Activated naive CD8-positive, alpha-beta T cell treated with anti-CD3 and anti-CD28 coated beads, Interleukin-2, amount 50 U/mL, for 24 hours (primary cell): ENCODE data around the gene LTB4R2.

Experiments used
- ATAC-seq: fragments of 150-1000 bp; cut with Tn5 transposase; one replicate; pipeline ENCODE4 v1.10.0; 2021
- DNase-seq: peaks from one replicate; pipeline ENCODE4 v3.0.0; 2021
- H3K27ac Mint-ChIP-seq: one replicate; pipeline ENCODE4 v1.8.0; 2021; ENCODE audit warnings: mild to moderate bottlenecking, mixed read lengths
- H3K27me3 Mint-ChIP-seq: one replicate; pipeline ENCODE4 v1.8.0; 2021; ENCODE audit warnings: mixed read lengths
- H3K36me3 Mint-ChIP-seq: one replicate; pipeline ENCODE4 v1.8.0; 2021; ENCODE audit warnings: low read depth, mixed read lengths
- H3K4me1 Mint-ChIP-seq: one replicate; pipeline ENCODE4 v1.8.0; 2021; ENCODE audit warnings: mixed read lengths
- H3K4me3 Mint-ChIP-seq: one replicate; pipeline ENCODE4 v1.8.0; 2021; ENCODE audit warnings: mild to moderate bottlenecking, moderate library complexity, mixed read lengths
- H3K9me3 Mint-ChIP-seq: one replicate; pipeline ENCODE4 v1.8.0; 2021; ENCODE audit warnings: mixed read lengths

Gene LTB4R2, protein sequence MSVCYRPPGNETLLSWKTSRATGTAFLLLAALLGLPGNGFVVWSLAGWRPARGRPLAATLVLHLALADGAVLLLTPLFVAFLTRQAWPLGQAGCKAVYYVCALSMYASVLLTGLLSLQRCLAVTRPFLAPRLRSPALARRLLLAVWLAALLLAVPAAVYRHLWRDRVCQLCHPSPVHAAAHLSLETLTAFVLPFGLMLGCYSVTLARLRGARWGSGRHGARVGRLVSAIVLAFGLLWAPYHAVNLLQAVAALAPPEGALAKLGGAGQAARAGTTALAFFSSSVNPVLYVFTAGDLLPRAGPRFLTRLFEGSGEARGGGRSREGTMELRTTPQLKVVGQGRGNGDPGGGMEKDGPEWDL

DNA sequence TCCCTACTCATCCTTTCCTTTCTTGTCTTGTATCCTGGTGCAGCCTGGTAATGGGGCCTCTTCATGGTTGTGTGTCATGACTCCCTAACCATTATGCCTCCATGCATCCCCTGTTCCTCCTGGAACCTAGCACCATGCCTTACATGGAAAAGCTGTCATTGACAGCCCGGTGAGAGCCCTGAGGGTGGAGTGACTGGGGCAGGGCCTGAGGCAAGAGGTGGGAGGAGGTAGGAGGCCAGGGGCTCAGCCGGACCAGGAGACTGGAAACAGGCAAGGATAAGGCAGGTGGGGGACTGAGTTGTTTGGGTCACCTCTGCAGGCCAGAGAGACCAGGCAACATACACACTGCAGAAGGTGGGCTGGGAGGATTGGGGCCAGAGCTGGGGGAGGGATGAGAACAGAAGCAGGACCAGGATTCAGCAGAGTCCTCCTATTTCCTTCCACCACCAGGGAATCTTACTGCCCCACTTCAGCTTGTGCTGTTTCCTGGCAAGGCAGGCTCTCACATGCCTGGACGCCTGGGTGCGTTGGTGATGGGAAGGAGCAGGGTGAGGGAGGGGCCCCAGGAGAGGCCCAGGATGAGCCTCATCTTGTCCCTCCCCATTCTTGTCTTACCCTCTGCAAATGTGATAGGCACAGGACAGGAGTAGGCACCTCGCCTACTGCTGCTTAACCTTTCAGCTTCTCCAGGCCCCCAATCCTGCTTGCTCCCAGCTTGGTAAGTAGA is at the start of gene LTB4R2:
Gene LTB4R2 (plus strand): TSS at position 603 of the 727 bp plus-strand sequence. CDS start 525 bp downstream, outside the sequence.
- peak within 1 kb of the TSS; percentile 74 for H3K4me3 Mint-ChIP-seq
- ATAC-seq, result no peak
- peaks cover 49% of the 10 kb centered on the region for H3K36me3 Mint-ChIP-seq
- H3K27me3 Mint-ChIP-seq, result no peaks in the 10 kb centered on the region
- no peak for DNase-seq
- H3K9me3 Mint-ChIP-seq, result no peaks in the 10 kb centered on the region
- H3K27ac Mint-ChIP-seq, result peak within 1 kb of the TSS; percentile 83
- H3K4me1 Mint-ChIP-seq, result peaks cover 61% of the 10 kb centered on the region

DNA sequence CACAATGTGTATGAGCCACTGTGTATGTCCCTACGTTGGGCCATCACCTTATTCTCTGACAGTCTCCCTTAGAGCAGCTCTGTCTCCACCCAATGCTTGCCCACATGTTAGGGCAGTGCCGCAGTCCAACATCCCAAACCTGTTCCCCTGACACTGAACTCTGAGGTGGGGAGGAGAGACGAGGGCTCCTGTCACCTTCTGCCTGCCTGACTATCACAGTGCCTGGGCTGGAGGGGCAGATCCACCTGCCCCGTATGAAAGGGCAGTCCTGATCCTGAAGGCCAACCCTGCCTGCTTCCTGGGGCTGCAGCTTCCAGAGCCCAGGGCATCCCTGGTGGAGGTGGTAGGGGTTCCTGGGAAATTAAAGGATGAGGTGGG is 49.2 kb upstream of the LTB4R2 start:
- H3K27ac Mint-ChIP-seq, result no peak overlapping the region
- no peak for ATAC-seq
- H3K27me3 Mint-ChIP-seq, result no peaks in the 10 kb centered on the region
- no peaks in the 10 kb centered on the region for H3K9me3 Mint-ChIP-seq
- no peak overlapping the region for H3K4me3 Mint-ChIP-seq
- no peaks in the 10 kb centered on the region for H3K4me1 Mint-ChIP-seq
- peaks cover 6% of the 10 kb centered on the region for H3K36me3 Mint-ChIP-seq
- no peak for DNase-seq

DNA sequence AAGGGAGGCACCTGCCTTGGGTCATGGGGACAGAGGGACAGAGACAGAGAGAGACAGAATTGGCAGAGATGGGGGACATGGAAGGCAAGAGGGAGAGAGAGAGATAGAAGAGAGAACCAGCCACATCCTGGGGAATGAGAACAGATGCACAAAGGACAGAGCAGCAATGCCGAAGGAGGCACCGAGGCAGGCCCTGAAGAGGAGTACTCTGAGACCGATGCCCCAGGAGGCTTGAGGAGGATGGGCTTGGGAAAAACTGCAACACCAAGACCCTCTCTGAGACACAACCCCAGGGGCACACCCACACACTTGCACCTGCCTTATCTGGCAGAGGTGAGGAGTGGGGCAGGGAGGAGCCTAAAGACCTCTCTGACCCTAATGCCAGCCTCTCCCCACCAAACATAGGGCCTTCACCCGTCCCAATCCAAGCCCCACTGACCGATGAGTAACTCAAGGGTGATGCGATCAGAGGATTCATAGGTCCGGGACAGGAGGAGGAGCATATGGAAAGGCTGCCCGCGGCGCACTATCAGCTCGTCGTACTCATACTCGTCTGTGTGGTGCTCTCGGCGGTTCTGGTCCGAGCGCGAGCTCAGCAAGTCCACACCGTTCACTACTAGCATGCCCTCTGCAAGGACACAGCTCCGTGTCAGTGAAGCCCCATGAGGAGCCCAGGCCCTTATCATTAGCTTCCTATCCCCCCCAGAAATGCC is 48.5 kb upstream of the LTB4R2 start:
- H3K9me3 Mint-ChIP-seq, result no peaks in the 10 kb centered on the region
- no peak for DNase-seq
- no peak overlapping the region for H3K27ac Mint-ChIP-seq
- no peak overlapping the region for H3K4me3 Mint-ChIP-seq
- H3K36me3 Mint-ChIP-seq, result peaks cover 9% of the 10 kb centered on the region
- no peaks in the 10 kb centered on the region for H3K27me3 Mint-ChIP-seq
- ATAC-seq, result no peak
- no peaks in the 10 kb centered on the region for H3K4me1 Mint-ChIP-seq

DNA sequence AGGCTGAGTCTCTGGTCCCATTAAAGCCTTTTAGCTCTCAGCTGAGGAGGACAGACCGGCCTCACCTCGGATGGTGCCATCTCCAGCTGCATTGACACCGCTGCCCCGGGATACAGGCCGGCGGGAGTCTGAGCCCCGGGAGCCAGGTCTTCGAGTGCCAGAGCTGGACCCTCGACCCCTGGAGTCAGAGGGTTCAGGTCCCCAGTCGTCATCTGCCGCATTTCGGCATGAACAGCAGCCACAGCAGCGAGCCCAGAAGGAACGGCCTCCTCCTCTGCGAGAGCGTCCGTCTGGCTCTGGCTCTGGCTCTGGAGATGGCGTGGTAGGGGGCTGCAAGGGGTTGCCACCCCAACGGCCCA is 48.0 kb upstream of the LTB4R2 start:
- no peak overlapping the region for H3K4me3 Mint-ChIP-seq
- peaks cover 14% of the 10 kb centered on the region for H3K36me3 Mint-ChIP-seq
- no peaks in the 10 kb centered on the region for H3K4me1 Mint-ChIP-seq
- no peak for DNase-seq
- no peaks in the 10 kb centered on the region for H3K27me3 Mint-ChIP-seq
- no peak overlapping the region for H3K27ac Mint-ChIP-seq
- H3K9me3 Mint-ChIP-seq, result no peaks in the 10 kb centered on the region
- ATAC-seq, result no peak

DNA sequence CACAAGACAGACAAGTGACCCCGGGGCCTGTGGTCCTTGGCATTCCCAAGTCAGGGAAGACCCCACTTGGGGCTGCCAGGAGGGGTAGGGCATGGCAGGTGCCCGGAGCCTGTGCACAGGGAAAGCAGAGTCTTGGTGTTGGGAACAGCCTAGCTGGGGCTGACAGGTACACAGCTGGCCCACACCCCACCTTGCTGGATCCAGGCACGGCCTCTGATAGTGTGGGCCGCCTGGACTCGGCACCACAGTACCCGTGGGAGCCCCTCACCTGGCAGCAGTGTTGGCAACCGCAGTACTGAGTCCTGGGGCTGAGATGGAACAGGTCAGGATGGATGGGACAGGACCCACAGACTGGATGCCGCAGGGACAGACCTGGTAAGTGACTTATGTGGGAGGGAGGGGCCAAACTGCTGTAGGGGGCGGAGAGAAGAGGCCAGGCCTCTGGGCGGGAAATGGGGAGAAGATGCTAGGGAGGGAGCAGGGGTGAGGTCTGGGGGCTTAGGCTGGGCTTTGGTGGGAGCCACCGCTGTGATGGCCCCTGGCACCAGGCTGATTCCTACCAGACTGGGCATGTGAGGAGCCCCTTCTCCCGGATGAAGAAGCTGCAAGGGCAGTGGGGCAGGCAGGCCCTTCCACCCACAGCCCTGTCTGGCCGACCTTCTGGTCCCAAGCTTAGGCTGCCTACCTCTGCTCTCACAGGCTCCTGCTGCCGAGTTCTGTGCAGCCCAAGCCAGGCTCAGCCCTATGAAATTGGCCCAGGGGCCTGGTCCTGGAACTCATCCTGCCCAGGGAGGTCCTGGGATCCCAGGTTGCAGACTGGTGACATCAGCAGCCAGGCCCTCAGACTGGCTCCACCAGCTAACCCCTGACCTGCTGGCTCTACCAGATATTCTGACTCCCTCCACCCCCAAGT is 46.9 kb upstream of the LTB4R2 start, which contains the start of gene TGM1:
Gene TGM1 (minus strand): TSS at position 357 of the 913 bp plus-strand sequence. CDS start 825 bp downstream, outside the sequence.
- Mint-ChIP-seq H3K27ac (no peak within 1 kb of the TSS), H3K4me1 (no peaks in the 10 kb centered on the region), H3K36me3 (peaks cover 19% of the 10 kb centered on the region)

DNA sequence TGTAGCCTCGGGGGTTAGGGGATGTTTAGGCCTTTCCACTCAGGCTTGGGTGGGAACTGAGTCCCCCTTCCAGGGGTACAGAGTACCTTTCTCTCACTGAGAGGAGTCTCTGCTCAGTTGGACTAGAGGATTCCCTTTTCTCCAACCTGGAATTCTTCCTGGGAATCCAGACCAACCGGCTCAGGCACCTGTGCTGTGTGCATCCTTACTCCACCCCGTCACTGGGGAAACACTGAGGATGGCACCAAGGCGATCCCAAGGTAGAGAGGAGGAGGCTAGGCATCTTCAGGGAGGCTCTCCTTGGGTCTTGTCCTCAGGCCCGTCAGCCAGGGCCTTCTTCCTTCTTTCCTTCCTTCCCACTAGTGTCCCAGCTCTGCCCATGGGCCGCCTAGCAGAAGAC is 46.1 kb upstream of the LTB4R2 start:
- Mint-ChIP-seq H3K9me3 (no peaks in the 10 kb centered on the region), H3K27ac (no peak overlapping the region), H3K27me3 (no peaks in the 10 kb centered on the region), H3K4me3 (no peak overlapping the region), H3K36me3 (peaks cover 19% of the 10 kb centered on the region), H3K4me1 (no peaks in the 10 kb centered on the region)
- ATAC-seq (no peak), DNase-seq (no peak)

More for the DNA sequence above, 46.9 kb upstream of the LTB4R2 start, which contains the start of gene TGM1:
- H3K4me3 Mint-ChIP-seq, result no peak within 1 kb of the TSS
- H3K27me3 Mint-ChIP-seq, result no peaks in the 10 kb centered on the region
- no peak for ATAC-seq
- DNase-seq, result no peak
- H3K9me3 Mint-ChIP-seq, result no peaks in the 10 kb centered on the region

DNA sequence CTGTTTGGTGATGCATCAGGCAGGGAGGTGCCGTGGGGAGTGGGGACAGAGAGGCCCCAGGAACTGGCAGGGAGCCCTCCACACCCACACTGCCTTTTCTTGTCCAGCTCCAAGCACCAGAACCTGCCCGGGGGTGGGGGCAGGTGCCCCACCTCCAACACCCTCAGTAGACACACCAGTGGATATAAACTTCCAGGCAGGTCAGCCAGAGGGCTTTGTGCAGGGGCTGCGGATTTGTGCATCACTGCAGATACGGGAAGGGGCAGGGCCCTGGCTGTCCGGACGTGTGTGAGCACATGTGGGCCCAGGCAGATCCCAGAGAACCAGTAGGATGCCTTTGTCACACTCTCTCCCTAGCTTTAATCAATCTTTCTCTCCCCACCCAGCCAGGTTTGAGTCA is 45.6 kb upstream of the LTB4R2 start:
- Mint-ChIP-seq H3K4me3 (no peak overlapping the region), H3K36me3 (peaks cover 19% of the 10 kb centered on the region), H3K27me3 (no peaks in the 10 kb centered on the region), H3K4me1 (peaks cover under 1% of the 10 kb centered on the region), H3K9me3 (no peaks in the 10 kb centered on the region), H3K27ac (no peak overlapping the region)
- DNase-seq (no peak), ATAC-seq (no peak)

DNA sequence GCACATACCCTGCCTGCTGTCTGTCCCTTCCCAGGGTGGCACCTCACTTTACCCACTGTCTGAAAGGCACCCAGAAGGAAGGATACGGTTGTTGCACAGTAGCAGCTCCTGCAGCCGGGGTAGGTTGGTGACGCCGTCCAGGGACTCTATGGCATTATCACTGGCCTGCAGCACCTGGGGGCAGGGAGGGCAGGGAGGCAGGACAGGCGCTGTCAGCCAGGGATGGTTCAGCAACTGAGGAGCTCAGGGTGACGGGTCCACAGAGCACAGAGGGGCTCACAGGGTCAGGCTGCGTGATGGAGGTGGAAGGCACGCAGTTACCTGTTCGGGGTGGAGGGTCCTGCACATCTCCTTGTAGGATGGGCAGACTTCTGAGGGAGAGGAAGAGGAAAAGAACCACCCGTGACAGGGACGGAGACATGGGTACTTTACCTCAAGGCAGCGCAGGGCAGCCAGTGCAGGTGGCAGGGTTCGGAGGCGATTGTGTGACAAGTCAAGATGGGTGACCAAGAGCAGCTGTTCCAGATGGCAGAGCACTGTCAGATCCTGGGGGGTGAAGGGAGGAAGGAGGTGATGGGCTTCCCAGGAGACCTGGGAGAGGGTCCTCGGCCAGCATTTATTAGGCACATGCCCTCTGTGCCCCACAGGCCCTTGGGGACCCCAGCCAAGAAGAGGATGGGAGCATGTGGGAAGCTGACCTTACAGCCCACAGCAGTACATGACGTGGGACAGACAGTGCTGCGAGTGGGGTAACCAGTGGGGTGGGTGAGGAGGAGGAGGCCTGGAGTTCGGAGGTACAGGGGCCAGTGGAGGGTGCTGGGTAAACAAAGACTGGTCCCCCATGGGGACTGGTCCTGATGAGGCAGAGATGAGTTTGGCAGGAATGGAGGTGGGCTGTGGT is 43.3 kb upstream of the LTB4R2 start:
- Mint-ChIP-seq H3K4me1 (peaks cover 10% of the 10 kb centered on the region), H3K36me3 (peaks cover 18% of the 10 kb centered on the region), H3K4me3 (no peak overlapping the region), H3K9me3 (no peaks in the 10 kb centered on the region), H3K27me3 (no peaks in the 10 kb centered on the region), H3K27ac (no peak overlapping the region)
- ATAC-seq (no peak), DNase-seq (no peak)

DNA sequence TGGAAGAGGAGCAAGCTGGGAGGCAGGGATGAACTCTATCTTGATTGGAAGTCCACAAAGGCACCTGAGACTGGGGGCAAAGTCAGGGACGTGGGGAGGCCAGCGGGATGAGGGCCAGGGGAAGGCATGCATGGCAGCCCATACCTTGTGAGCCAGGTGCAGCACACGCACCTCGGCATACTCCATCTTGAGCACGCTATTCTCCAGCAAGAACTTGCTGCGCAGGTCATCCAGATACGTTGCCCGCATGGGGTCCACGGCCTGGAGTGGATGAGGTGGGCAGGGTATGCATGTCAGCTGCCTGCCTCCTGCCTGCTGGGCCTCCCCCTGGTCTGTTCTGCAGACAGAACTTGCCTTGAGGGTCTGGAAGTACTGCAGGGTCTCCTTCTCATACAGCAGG is 42.4 kb upstream of the LTB4R2 start:
- no peak for DNase-seq
- Mint-ChIP-seq H3K4me3 (no peak overlapping the region), H3K4me1 (peaks cover 19% of the 10 kb centered on the region), H3K9me3 (no peaks in the 10 kb centered on the region), H3K27ac (no peak overlapping the region), H3K27me3 (no peaks in the 10 kb centered on the region), H3K36me3 (peaks cover 17% of the 10 kb centered on the region)
- ATAC-seq, result no peak

DNA sequence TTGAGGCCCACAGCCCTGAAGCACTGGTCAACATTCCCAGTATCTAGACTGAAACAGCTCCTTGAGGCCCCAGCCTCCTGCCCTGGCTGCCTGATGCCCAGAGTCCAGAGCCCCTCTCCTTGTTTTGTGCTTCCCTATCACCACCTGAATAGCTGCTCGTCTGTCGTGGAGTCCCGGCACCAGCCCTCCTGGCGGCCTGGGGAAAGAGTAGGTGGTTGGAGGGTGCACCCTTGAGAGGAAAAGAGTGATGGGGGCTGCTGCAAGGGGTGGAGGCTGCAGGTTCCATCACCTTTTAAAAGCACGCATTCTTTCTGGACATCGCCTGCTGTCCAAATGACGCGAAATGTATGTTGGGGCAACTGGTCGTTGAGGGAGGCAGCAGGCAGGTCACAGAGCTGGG is 41.7 kb upstream of the LTB4R2 start:
- Mint-ChIP-seq H3K27ac (no peak overlapping the region), H3K36me3 (peaks cover 16% of the 10 kb centered on the region), H3K9me3 (no peaks in the 10 kb centered on the region), H3K27me3 (no peaks in the 10 kb centered on the region), H3K4me3 (no peak overlapping the region), H3K4me1 (peaks cover 26% of the 10 kb centered on the region)
- ATAC-seq (no peak), DNase-seq (no peak)

DNA sequence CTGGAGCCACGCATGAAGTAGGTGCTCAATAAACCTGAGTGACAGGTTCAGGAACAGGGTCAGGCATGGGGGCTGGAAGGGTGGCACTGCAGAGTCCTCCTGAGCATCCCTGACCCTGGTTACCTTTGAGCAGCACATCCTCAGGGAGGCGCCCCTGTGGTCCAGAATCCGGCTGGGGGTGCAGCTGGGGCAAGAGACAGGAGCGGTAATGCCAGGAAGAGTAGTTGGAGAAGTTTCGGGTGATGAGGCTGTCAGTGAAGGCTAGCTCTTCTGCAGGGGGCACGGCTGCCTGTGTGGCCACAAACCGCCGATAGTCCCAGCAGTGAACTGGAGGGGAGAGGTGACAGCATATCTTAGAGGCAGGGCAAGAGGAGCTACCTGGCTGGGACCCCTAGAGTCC is 40.6 kb upstream of the LTB4R2 start:
- Mint-ChIP-seq H3K4me3 (no peak overlapping the region), H3K36me3 (peaks cover 16% of the 10 kb centered on the region), H3K4me1 (peaks cover 38% of the 10 kb centered on the region), H3K27ac (no peak overlapping the region), H3K9me3 (no peaks in the 10 kb centered on the region), H3K27me3 (no peaks in the 10 kb centered on the region)
- ATAC-seq (no peak), DNase-seq (no peak)

DNA sequence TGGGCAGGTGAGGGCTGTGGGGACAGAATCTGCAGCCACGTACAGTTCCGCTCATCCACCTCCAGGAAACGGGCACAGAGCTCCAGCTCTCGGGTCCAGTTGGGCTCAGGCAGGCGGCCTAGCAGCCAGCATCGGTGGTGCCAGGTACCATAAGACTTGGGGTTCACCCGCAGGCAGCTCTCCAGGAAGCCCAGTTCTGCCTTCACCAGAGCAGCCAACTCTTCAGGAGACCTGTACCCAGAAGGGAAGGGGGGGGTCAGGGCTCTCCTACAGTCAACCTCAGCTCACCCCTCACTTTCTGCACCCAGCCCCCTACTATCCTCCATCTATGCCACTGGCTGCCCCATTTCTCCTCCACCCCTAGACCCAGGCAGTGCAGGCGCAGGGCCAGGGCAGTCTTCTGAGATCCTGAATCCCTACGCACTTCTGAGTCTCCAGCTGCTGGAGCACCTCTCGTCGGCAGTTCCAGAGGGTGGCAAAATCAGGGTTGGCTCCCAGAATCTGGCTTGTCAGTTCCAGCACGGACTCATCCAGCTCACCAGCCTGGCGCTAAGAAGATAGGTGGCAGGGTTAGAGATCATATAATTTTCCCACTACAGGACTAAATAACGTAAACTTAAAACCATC is 39.9 kb upstream of the LTB4R2 start:
- H3K27ac Mint-ChIP-seq, result no peak overlapping the region
- H3K4me1 Mint-ChIP-seq, result peaks cover 40% of the 10 kb centered on the region
- DNase-seq, result no peak
- ATAC-seq, result no peak
- peaks cover 14% of the 10 kb centered on the region for H3K36me3 Mint-ChIP-seq
- no peaks in the 10 kb centered on the region for H3K9me3 Mint-ChIP-seq
- H3K27me3 Mint-ChIP-seq, result no peaks in the 10 kb centered on the region
- peak overlapping the region; percentile 87 for H3K4me3 Mint-ChIP-seq

DNA sequence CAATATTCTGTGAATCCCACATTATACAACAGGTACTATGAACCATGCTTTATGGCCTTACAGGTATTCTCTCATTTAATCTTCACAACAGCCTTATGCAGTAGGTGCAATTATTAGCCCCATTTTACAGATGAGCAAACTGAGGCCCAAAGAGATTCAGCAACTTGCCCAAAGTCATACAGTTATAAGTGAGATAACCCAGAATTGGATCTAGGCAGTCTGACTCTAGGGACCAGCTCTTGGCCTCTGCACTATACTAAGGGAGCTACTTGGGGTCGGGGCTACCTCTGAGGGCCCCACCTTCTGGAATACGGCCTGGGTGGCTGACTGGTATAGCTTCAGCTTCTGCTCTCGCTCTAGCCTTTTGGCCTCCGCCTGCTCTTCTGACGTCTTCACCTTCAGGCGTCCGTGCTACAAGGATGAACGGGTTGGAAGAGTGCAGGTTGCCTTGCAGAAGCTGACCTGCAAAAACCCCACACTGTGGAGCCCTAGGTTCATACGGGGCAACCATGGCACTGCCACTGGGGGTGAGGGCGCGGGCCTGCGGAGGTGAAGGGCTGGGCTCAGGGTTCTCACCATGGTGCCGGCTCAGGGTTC is 39.3 kb upstream of the LTB4R2 start:
- peaks cover 45% of the 10 kb centered on the region for H3K4me1 Mint-ChIP-seq
- peaks cover 14% of the 10 kb centered on the region for H3K36me3 Mint-ChIP-seq
- no peaks in the 10 kb centered on the region for H3K9me3 Mint-ChIP-seq
- peak overlapping the region; percentile 91 for H3K27ac Mint-ChIP-seq
- H3K27me3 Mint-ChIP-seq, result no peaks in the 10 kb centered on the region
- peak overlapping the region; percentile 87 for H3K4me3 Mint-ChIP-seq
- ATAC-seq (no peak), DNase-seq (no peak)
